GM21825 (cell line): ENCODE measurements around the gene FOXD1.
"Not testable (repeated sequence)": the region's sequence is repeated elsewhere in the genome, so short reads cannot be mapped to it uniquely, and the experiment has no call there.

Source experiments
- ATAC-seq: cut with Tn5 transposase; IDR thresholded peaks from one replicate; pipeline ENCODE4 v1.9.1; 2021; ENCODE audit warnings: mild to moderate bottlenecking, moderate library complexity; ENCODE audit not compliant: unreplicated experiment

FOXD1 gene

GRCh38 chr5:73448463-73449136 is at the start of gene FOXD1:
Gene FOXD1 (minus strand): TSS chr5:73448777. CDS start chr5:73448362, 415 bp downstream.
- ATAC-seq: no peak

- peak; percentile 4 for ATAC-seq
Observed at GRCh38 chr5:73497497-73498056, 49.0 kb upstream of the FOXD1 start.

- ATAC-seq: no peak
Observed at GRCh38 chr5:73496984-73497457, 48.4 kb upstream of the FOXD1 start.

- ATAC-seq: no peak
Observed at GRCh38 chr5:73495772-73496335, 47.3 kb upstream of the FOXD1 start.

GRCh38 chr5:73494721-73495120 is 46.1 kb upstream of the FOXD1 start:
- no peak for ATAC-seq

GRCh38 chr5:73493421-73493820 is 44.8 kb upstream of the FOXD1 start:
- ATAC-seq: no peak

GRCh38 chr5:73491155-73491554 is 42.6 kb upstream of the FOXD1 start:
- no peak for ATAC-seq

- no peak for ATAC-seq
Observed at GRCh38 chr5:73490088-73490487, 41.5 kb upstream of the FOXD1 start.

- ATAC-seq: no peak
Observed at GRCh38 chr5:73488806-73489205, 40.2 kb upstream of the FOXD1 start.

- ATAC-seq: no peak
Observed at GRCh38 chr5:73487815-73488214, 39.2 kb upstream of the FOXD1 start.

- ATAC-seq: not testable (repeated sequence)
Observed at GRCh38 chr5:73487257-73487656, 38.7 kb upstream of the FOXD1 start.

- no peak for ATAC-seq
Observed at GRCh38 chr5:73486119-73486899, 37.7 kb upstream of the FOXD1 start.

- ATAC-seq: no peak
Observed at GRCh38 chr5:73485715-73486114, 37.1 kb upstream of the FOXD1 start.

- no peak for ATAC-seq
Observed at GRCh38 chr5:73484511-73484910, 35.9 kb upstream of the FOXD1 start.

GRCh38 chr5:73483676-73484075 is 35.1 kb upstream of the FOXD1 start:
- no peak for ATAC-seq

GRCh38 chr5:73482383-73483136 is 34.0 kb upstream of the FOXD1 start:
- ATAC-seq: no peak

- no peak for ATAC-seq
Observed at GRCh38 chr5:73480500-73480899, 31.9 kb upstream of the FOXD1 start.

GRCh38 chr5:73472116-73472515 is 23.5 kb upstream of the FOXD1 start:
- no peak for ATAC-seq

- no peak for ATAC-seq
Observed at GRCh38 chr5:73471654-73472053, 23.1 kb upstream of the FOXD1 start.

- no peak for ATAC-seq
Observed at GRCh38 chr5:73469878-73470277, 21.3 kb upstream of the FOXD1 start.

- ATAC-seq: not testable (repeated sequence)
Observed at GRCh38 chr5:73468638-73469037, 20.1 kb upstream of the FOXD1 start.
